ENCODE measurements around the gene ECI2. TPM values are rescaled to one million over a fixed set of nuclear protein-coding genes. Genes with fewer than 3 reads are reported as not detected.

ECI2 gene
- total RNA-seq, 2 donors from 2014 or later = 16.5 to 55.8 TPM

DNA sequence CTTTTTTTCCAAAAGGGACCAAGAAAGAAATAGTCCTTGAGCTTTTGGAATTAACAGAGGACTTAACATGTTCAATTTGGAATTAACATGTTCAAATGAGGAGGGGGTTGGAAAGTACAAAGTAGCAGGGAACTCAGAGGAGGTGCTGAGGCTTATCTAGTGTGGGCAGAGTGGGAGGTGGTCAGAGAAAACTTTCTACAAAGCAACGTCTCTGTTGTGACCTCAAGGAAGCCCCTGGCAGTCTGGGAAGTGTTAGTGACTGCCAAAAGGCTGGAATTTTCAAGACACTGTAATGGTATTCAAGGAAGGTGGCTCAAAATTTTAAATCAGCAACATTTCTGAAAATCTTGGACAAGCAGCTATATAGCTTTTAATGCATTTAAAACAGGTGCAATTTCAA, 7.3 kb downstream of the ECI2 start:
- peaks cover 0 to 16% of the 10 kb centered on the region in 2 donors for H3K36me3 ChIP-seq (replicated peaks in 1 of 2; ENCODE audit: insufficient read depth in 1 of 2, low read depth in 2 of 2)

DNA sequence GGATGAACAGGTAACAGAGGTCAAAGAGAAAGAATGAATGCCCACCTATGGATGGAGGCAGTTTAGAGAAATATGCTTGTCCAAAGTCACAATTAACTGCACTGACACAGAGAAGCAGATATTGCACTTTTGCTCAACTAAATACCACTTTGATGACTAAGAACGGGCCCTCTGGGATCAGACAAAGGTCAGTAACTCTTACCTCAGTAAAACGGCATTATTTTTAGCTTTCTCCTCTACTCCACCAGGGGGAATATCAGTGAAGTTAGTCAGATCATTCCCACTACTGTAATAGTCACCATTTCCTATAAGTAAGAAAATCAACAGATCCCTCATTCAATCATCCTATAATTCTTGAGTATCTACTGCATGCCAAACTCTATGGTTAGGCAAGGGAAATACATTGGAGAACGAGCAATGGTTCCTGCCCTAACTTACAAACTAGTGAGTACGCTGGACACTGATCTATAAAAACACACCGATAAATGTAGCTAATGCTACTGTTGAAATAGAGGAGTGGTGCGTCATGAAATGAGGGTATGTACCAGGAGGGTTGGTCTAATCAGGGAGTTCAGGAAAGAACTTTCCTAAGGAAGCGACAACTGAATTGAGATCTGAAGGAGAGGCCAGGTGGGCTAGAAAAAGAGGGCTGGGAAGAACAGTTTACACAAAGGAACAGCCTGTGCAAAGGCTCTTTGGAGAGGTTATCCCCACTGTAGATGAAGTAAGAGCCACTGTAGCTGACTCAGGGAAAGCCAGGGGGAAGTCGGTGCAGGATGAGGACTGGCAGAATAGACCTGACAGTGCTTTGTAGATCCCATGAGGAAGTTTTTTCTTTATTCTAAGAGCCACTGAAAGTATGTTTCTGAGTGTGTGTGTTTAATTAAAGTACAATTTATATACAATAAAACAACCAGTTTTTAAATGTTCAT, 9.2 kb downstream of the ECI2 start:
- ATAC-seq = peak; percentile 51
- no peaks in the 10 kb centered on the region for H3K27me3 ChIP-seq
- H3K36me3 ChIP-seq (replicated peaks in 1 of 2; ENCODE audit: insufficient read depth in 1 of 2, low read depth in 2 of 2) = peaks cover 0 to 22% of the 10 kb centered on the region in 2 donors
- intact Hi-C loops (cut with DNase I) = no loop called here
- TF ChIP-seq POLR2A (IDR thresholded peaks at IDR 0.05) = no peak
- TF ChIP-seq, protein P1, sequence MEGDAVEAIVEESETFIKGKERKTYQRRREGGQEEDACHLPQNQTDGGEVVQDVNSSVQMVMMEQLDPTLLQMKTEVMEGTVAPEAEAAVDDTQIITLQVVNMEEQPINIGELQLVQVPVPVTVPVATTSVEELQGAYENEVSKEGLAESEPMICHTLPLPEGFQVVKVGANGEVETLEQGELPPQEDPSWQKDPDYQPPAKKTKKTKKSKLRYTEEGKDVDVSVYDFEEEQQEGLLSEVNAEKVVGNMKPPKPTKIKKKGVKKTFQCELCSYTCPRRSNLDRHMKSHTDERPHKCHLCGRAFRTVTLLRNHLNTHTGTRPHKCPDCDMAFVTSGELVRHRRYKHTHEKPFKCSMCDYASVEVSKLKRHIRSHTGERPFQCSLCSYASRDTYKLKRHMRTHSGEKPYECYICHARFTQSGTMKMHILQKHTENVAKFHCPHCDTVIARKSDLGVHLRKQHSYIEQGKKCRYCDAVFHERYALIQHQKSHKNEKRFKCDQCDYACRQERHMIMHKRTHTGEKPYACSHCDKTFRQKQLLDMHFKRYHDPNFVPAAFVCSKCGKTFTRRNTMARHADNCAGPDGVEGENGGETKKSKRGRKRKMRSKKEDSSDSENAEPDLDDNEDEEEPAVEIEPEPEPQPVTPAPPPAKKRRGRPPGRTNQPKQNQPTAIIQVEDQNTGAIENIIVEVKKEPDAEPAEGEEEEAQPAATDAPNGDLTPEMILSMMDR (IDR thresholded peaks at IDR 0.05) = peak in 3 of 7 experiments; percentile 11 to 17 (median 15)
- peaks cover 28% of the 10 kb centered on the region for H3K4me1 ChIP-seq
- whole genome bisulfite sequencing, 2 donors = 67 to 80% methylated on average over 8 of the region's 8 CpGs
- no peaks in the 10 kb centered on the region for H3K9me3 ChIP-seq
- no peak for DNase-seq
- H3K4me3 ChIP-seq = no peak overlapping the region
- peak overlapping the region in 2 of 4 donors; percentile 9 to 19 for H3K27ac ChIP-seq

More for the DNA sequence above, 7.3 kb downstream of the ECI2 start:
- peaks cover 46% of the 10 kb centered on the region for H3K4me1 ChIP-seq
- no peak overlapping the region for H3K4me3 ChIP-seq
- DNase-seq = no peak
- no peaks in the 10 kb centered on the region for H3K27me3 ChIP-seq
- no peak overlapping the region for H3K27ac ChIP-seq
- TF ChIP-seq, protein P1 (IDR thresholded peaks at IDR 0.05) = no peak
- TF ChIP-seq POLR2A (IDR thresholded peaks at IDR 0.05) = no peak
- H3K9me3 ChIP-seq = no peaks in the 10 kb centered on the region
- intact Hi-C loops (cut with DNase I) = no loop called here
- 18 to 32% methylated on average over 1 of the region's 1 CpG for WGBS, 2 donors
- ATAC-seq = no peak

DNA sequence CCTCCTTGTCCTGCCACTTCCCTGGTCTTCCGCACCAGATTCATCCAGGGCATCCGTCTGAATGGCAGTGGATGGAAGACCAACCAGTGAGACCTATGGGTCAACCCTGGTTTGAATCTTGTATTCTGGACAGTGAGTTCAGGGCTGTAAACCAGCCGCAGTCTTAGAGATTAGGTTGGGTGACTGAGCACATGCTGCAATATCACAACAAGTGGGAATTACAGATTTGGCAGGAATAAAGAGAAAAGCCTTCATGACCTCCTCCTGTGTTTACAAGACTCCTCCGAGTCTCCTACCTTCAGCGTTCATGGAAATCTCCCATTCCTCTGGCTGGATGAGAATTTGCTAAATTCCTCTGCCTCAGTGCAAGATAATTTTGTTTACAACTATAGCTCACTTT, 9.9 kb downstream of the ECI2 start:
- ATAC-seq (peak; percentile 24), DNase-seq (no peak)
- Histone ChIP-seq H3K27me3 (no peaks in the 10 kb centered on the region), H3K36me3 (replicated peaks in 1 of 2; ENCODE audit: insufficient read depth in 1 of 2, low read depth in 2 of 2) (peaks cover 0 to 27% of the 10 kb centered on the region in 2 donors), H3K4me1 (peaks cover 21% of the 10 kb centered on the region), H3K9me3 (no peaks in the 10 kb centered on the region), H3K27ac (peak overlapping the region in 2 of 4 donors; percentile 9 to 19), H3K4me3 (no peak overlapping the region)
- 60 to 62% methylated on average over 5 of the region's 5 CpGs for WGBS, 2 donors
- intact Hi-C loops (cut with DNase I) = no loop called here
- no peak for TF ChIP-seq POLR2A (IDR thresholded peaks at IDR 0.05)
- TF ChIP-seq, protein P1 (IDR thresholded peaks at IDR 0.05) = no peak

DNA sequence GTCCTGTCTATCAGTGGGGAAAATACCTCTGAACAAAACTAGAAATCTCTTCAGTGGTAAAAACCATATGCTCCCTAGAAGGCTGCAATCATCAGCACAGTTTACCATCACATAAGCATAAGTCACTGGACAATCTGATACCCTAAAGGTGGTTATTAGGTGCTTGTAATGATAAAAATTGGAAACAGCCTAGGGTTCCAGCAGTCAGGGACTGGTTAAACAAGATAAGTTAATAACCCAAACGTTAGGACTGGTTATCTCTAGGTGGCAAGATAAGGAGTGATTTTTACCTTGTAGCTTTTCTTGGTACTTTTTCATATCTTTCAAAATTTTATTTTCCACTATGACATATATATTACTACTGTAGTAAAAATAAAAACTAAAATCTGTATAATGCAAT, 11.0 kb downstream of the ECI2 start:
- Histone ChIP-seq H3K27ac (no peak overlapping the region), H3K4me3 (no peak overlapping the region), H3K9me3 (no peaks in the 10 kb centered on the region), H3K36me3 (replicated peaks in 1 of 2; ENCODE audit: insufficient read depth in 1 of 2, low read depth in 2 of 2) (peaks cover 5 to 28% of the 10 kb centered on the region in 2 donors), H3K4me1 (peaks cover 12% of the 10 kb centered on the region), H3K27me3 (no peaks in the 10 kb centered on the region)
- no peak for DNase-seq
- TF ChIP-seq, protein P1 (IDR thresholded peaks at IDR 0.05) = no peak
- TF ChIP-seq POLR2A (IDR thresholded peaks at IDR 0.05) = no peak
- intact Hi-C loops (cut with DNase I) = no loop called here
- WGBS, 2 donors = 7 to 8% methylated on average over 1 of the region's 1 CpG
- no peak for ATAC-seq
